Left ventricle myocardium inferior (tissue), 1 donor: ENCODE results near the gene COMMD8. TPM values are rescaled to one million over a fixed set of nuclear protein-coding genes. Genes with fewer than 3 reads are reported as not detected.

Experiments
- DNase-seq: peaks from one replicate; pipeline ENCODE4 v3.0.0-alpha.2; 2020
- H3K27ac ChIP-seq: fragments of 200-600 bp; replicated peaks from 2 replicates; pipeline ENCODE4 v1.8.0; 2021
- H3K27me3 ChIP-seq: fragments of 200-600 bp; 2 replicates; pipeline ENCODE4 v1.8.0; 2021; ENCODE audit warnings: low read depth
- H3K36me3 ChIP-seq: fragments of 200-600 bp; 2 replicates; pipeline ENCODE4 v1.8.0; 2021
- H3K4me1 ChIP-seq: fragments of 200-600 bp; 2 replicates; pipeline ENCODE4 v1.8.0; 2021
- H3K4me3 ChIP-seq: fragments of 200-600 bp; 2 replicates; pipeline ENCODE4 v1.8.0; 2021; ENCODE audit warnings: mild to moderate bottlenecking, moderate library complexity
- H3K9me3 ChIP-seq: fragments of 200-600 bp; replicated peaks from 2 replicates; pipeline ENCODE4 v1.8.0; 2021
- CTCF ChIP-seq: fragments of 200-600 bp; IDR thresholded peaks from 2 replicates; pipeline ENCODE4 v1.8.0; 2021; ENCODE audit warnings: antibody characterized with exemption, mild to moderate bottlenecking, borderline replicate concordance
- intact Hi-C: fragments of 100-400 bp; cut with micrococcal nuclease; formaldehyde crosslinking; loops from one replicate; pipeline ENCODE4 v1.11.0; 2022
- total RNA-seq: library from RNA; stranded (reverse); fragmentation: NEBNext Ultra II Directional; extraction: Animal tissue kit (Norgen Biotek cat#: 25700); gene quantifications from one replicate; pipeline ENCODE4 v1.2.1, GENCODE V29; 2021
- donor health status: DM: no; HTN: yes; CAD: no; lungs with severe emphysema.

The COMMD8 gene
- total RNA-seq, 1 donor from 2014 or later: 20.8 TPM

GRCh38 chr4:47499700-47500099 is 36.2 kb upstream of the COMMD8 start:
- H3K4me1 ChIP-seq: peaks cover 28% of the 10 kb centered on the region
- no peak for TF ChIP-seq CTCF
- H3K4me3 ChIP-seq: no peak overlapping the region
- intact Hi-C loops: no loop called here
- H3K27me3 ChIP-seq: no peaks in the 10 kb centered on the region
- no peaks in the 10 kb centered on the region for H3K9me3 ChIP-seq
- peak overlapping the region; percentile 27 for H3K27ac ChIP-seq
- H3K36me3 ChIP-seq: no peaks in the 10 kb centered on the region
- no peak for DNase-seq

GRCh38 chr4:47498899-47499298 is 35.4 kb upstream of the COMMD8 start:
- H3K36me3 ChIP-seq: no peaks in the 10 kb centered on the region
- no peak for DNase-seq
- H3K4me3 ChIP-seq: no peak overlapping the region
- H3K4me1 ChIP-seq: peaks cover 29% of the 10 kb centered on the region
- peak overlapping the region; percentile 27 for H3K27ac ChIP-seq
- H3K27me3 ChIP-seq: no peaks in the 10 kb centered on the region
- intact Hi-C loops: no loop called here
- H3K9me3 ChIP-seq: no peaks in the 10 kb centered on the region
- no peak for TF ChIP-seq CTCF

- Histone ChIP-seq H3K4me1 (peaks cover 55% of the 10 kb centered on the region), H3K27me3 (no peaks in the 10 kb centered on the region), H3K9me3 (peaks cover under 1% of the 10 kb centered on the region), H3K36me3 (peaks cover 4% of the 10 kb centered on the region), H3K4me3 (no peak overlapping the region), H3K27ac (no peak overlapping the region)
- no peak for DNase-seq
- intact Hi-C loops: no loop called here
- no peak for TF ChIP-seq CTCF
Measured at GRCh38 chr4:47494124-47494430, 30.6 kb upstream of the COMMD8 start.

- peaks cover 52% of the 10 kb centered on the region for H3K4me1 ChIP-seq
- no peak overlapping the region for H3K4me3 ChIP-seq
- intact Hi-C loops: no loop called here
- no peak for TF ChIP-seq CTCF
- no peak overlapping the region for H3K27ac ChIP-seq
- DNase-seq: no peak
- peaks cover 4% of the 10 kb centered on the region for H3K36me3 ChIP-seq
- H3K27me3 ChIP-seq: no peaks in the 10 kb centered on the region
- H3K9me3 ChIP-seq: peaks cover 6% of the 10 kb centered on the region
Measured at GRCh38 chr4:47493238-47494123, 30.0 kb upstream of the COMMD8 start.

- intact Hi-C loops: no loop called here
- DNase-seq: no peak
- TF ChIP-seq CTCF: peak; percentile 64
- H3K4me1 ChIP-seq: peaks cover 64% of the 10 kb centered on the region
- H3K36me3 ChIP-seq: peaks cover 4% of the 10 kb centered on the region
- H3K4me3 ChIP-seq: no peak overlapping the region
- peaks cover 7% of the 10 kb centered on the region for H3K9me3 ChIP-seq
- no peak overlapping the region for H3K27ac ChIP-seq
- H3K27me3 ChIP-seq: no peaks in the 10 kb centered on the region
Measured at GRCh38 chr4:47490550-47490949, 27.0 kb upstream of the COMMD8 start.
